HL-60 (cell line): ENCODE results near the gene AGBL4.

Experiments used
- DNase-seq, 2 experiments: peaks; one replicate each; pipeline ENCODE4 v3.0.0-alpha.2; 2010 to 2020; ENCODE audit warnings: low read depth in 1 of 2, low spot score in 1 of 2
- H3K27ac ChIP-seq: fragments of 250-450 bp; sonication (Bioruptor Pico); replicated peaks from 2 replicates; pipeline ENCODE4 v1.5.1; 2020; ENCODE audit warnings: mild to moderate bottlenecking, moderate library complexity
- H3K27me3 ChIP-seq: fragments of 250-450 bp; sonication (Bioruptor Pico); 2 replicates; pipeline ENCODE4 v1.5.1; 2021; ENCODE audit warnings: mild to moderate bottlenecking, moderate library complexity; ENCODE audit not compliant: insufficient read depth, poor library complexity, severe bottlenecking
- H3K4me3 ChIP-seq: replicated peaks from 2 replicates; pipeline ENCODE4 v1.5.1; 2011; ENCODE audit warnings: mild to moderate bottlenecking, control low read depth, low read length; ENCODE audit not compliant: insufficient read depth
- GABPA ChIP-seq: IDR thresholded peaks from 2 replicates; pipeline ENCODE4 v1.6.1; 2012; ENCODE audit warnings: low read depth
- POLR2AphosphoS5 ChIP-seq: IDR thresholded peaks from 2 replicates; pipeline ENCODE4 v1.6.1; 2012; ENCODE audit warnings: low read depth
- SPI1 ChIP-seq: IDR thresholded peaks from 2 replicates; pipeline ENCODE4 v1.6.1; 2012; ENCODE audit warnings: low read depth, mild to moderate bottlenecking, borderline replicate concordance
- TF ChIP-seq, protein P1 (sequence below): IDR thresholded peaks from 2 replicates; pipeline ENCODE4 v1.6.1; 2012; ENCODE audit warnings: low read depth; ENCODE audit not compliant: insufficient replicate concordance
- TF ChIP-seq, protein P2 (sequence below): IDR thresholded peaks from one replicate; pipeline ENCODE4 v1.5.1; 2011; ENCODE audit warnings: low read length, control low read depth, inconsistent platforms; ENCODE audit not compliant: insufficient read depth

AGBL4 gene

DNA sequence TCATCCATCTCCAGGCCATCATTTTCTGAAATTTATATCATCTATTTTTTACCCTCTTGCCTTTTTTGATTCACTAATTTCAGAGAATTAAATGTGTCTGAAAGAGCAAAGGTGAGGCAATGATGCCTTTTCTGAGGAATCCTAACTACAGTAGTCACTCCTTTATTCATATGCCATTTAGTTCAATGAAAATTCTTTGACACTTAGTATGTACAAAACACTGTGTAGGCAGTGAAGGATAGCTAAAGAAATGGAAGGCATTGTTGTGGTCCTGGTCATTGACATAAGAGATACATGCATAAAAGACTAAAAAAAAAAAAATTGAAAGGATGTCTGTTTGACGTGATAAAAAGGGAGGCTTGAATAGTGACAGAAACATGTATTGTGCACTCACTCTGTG, 1075.2 kb downstream of the AGBL4 start:
- DNase-seq: no peak
- TF ChIP-seq, protein P1, sequence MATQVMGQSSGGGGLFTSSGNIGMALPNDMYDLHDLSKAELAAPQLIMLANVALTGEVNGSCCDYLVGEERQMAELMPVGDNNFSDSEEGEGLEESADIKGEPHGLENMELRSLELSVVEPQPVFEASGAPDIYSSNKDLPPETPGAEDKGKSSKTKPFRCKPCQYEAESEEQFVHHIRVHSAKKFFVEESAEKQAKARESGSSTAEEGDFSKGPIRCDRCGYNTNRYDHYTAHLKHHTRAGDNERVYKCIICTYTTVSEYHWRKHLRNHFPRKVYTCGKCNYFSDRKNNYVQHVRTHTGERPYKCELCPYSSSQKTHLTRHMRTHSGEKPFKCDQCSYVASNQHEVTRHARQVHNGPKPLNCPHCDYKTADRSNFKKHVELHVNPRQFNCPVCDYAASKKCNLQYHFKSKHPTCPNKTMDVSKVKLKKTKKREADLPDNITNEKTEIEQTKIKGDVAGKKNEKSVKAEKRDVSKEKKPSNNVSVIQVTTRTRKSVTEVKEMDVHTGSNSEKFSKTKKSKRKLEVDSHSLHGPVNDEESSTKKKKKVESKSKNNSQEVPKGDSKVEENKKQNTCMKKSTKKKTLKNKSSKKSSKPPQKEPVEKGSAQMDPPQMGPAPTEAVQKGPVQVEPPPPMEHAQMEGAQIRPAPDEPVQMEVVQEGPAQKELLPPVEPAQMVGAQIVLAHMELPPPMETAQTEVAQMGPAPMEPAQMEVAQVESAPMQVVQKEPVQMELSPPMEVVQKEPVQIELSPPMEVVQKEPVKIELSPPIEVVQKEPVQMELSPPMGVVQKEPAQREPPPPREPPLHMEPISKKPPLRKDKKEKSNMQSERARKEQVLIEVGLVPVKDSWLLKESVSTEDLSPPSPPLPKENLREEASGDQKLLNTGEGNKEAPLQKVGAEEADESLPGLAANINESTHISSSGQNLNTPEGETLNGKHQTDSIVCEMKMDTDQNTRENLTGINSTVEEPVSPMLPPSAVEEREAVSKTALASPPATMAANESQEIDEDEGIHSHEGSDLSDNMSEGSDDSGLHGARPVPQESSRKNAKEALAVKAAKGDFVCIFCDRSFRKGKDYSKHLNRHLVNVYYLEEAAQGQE: no peak
- TF ChIP-seq SPI1 (no peak), POLR2AphosphoS5 (no peak), GABPA (no peak)
- TF ChIP-seq, protein P2, sequence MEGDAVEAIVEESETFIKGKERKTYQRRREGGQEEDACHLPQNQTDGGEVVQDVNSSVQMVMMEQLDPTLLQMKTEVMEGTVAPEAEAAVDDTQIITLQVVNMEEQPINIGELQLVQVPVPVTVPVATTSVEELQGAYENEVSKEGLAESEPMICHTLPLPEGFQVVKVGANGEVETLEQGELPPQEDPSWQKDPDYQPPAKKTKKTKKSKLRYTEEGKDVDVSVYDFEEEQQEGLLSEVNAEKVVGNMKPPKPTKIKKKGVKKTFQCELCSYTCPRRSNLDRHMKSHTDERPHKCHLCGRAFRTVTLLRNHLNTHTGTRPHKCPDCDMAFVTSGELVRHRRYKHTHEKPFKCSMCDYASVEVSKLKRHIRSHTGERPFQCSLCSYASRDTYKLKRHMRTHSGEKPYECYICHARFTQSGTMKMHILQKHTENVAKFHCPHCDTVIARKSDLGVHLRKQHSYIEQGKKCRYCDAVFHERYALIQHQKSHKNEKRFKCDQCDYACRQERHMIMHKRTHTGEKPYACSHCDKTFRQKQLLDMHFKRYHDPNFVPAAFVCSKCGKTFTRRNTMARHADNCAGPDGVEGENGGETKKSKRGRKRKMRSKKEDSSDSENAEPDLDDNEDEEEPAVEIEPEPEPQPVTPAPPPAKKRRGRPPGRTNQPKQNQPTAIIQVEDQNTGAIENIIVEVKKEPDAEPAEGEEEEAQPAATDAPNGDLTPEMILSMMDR: no peak
- Histone ChIP-seq H3K27me3 (no peaks in the 10 kb centered on the region), H3K4me3 (no peak overlapping the region), H3K27ac (no peak overlapping the region)

DNA sequence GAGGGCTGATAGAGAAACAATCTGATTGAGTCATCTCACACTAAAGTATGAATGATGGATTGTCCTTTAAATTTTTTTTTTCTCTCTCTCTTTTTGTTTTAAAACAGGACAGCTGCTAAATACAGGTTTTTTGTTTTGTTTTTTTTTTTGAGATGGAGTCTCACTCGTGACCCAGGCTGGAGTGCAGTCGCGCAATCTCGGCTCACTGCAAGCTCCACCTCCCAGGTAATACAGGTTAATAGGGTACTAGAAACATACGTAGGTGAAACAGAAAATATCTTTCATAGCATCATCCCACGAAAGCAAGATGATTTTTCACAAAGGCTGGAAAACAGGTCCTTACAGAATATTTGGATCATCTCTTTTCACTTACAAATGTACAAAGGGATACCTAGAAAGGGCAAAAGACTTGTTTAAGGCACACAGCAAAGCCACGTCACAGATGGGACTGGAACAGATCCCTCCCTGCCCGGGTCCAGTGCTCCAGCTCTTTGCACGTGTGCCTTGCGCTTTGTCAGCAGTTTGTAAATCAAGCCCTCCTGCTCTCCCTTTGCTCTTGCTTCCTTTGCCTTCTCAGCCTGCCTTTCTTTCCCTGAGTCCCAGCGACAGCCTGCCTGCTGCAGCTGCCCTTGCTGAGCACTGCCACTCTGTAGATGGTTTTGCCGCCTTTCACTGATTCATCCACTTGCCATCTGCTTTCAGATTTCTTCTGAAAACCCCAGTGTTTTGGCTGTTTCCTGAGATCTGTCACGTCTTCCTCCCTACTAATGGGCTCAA, 1075.8 kb downstream of the AGBL4 start:
- H3K4me3 ChIP-seq: no peak overlapping the region
- no peak for TF ChIP-seq GABPA
- TF ChIP-seq, protein P1: no peak
- no peak for TF ChIP-seq SPI1
- no peak for TF ChIP-seq POLR2AphosphoS5
- TF ChIP-seq, protein P2: no peak
- no peak for DNase-seq
- H3K27ac ChIP-seq: no peak overlapping the region
- H3K27me3 ChIP-seq: no peaks in the 10 kb centered on the region

DNA sequence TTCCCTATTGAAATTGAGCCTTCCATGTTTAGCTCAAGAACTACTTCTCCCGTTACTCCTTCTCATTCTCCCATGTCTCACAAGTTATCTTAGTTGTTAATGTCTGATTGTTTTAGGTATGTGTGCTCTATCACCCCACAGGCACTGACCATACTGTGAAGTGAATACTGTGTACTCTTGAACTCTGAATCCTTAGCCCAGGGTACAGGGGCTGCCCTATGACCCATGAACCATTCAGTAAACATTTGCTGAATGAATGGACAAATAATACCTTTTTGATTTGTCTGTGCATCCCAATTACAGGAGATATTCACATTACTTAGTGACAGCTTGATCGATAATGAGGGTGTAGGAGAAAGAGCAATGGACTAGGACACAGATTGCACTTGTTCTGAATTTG, 1077.7 kb downstream of the AGBL4 start:
- no peak overlapping the region for H3K4me3 ChIP-seq
- no peak overlapping the region for H3K27ac ChIP-seq
- H3K27me3 ChIP-seq: no peaks in the 10 kb centered on the region
- no peak for DNase-seq
- no peak for TF ChIP-seq GABPA
- no peak for TF ChIP-seq SPI1
- TF ChIP-seq, protein P2: no peak
- TF ChIP-seq POLR2AphosphoS5: no peak
- TF ChIP-seq, protein P1: no peak
